ENCODE results near the gene ADAM12.

The ADAM12 gene, protein sequence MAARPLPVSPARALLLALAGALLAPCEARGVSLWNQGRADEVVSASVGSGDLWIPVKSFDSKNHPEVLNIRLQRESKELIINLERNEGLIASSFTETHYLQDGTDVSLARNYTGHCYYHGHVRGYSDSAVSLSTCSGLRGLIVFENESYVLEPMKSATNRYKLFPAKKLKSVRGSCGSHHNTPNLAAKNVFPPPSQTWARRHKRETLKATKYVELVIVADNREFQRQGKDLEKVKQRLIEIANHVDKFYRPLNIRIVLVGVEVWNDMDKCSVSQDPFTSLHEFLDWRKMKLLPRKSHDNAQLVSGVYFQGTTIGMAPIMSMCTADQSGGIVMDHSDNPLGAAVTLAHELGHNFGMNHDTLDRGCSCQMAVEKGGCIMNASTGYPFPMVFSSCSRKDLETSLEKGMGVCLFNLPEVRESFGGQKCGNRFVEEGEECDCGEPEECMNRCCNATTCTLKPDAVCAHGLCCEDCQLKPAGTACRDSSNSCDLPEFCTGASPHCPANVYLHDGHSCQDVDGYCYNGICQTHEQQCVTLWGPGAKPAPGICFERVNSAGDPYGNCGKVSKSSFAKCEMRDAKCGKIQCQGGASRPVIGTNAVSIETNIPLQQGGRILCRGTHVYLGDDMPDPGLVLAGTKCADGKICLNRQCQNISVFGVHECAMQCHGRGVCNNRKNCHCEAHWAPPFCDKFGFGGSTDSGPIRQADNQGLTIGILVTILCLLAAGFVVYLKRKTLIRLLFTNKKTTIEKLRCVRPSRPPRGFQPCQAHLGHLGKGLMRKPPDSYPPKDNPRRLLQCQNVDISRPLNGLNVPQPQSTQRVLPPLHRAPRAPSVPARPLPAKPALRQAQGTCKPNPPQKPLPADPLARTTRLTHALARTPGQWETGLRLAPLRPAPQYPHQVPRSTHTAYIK

GRCh38 chr10:126387931-126388911, at the start of gene ADAM12:
Gene ADAM12 (minus strand): TSS chr10:126388477. CDS start chr10:126388145, 332 bp downstream.
- peak; percentile 15 for DNase-seq

GRCh38 chr10:126437635-126438406, 49.5 kb upstream of the ADAM12 start:
- no peak for DNase-seq

DNA sequence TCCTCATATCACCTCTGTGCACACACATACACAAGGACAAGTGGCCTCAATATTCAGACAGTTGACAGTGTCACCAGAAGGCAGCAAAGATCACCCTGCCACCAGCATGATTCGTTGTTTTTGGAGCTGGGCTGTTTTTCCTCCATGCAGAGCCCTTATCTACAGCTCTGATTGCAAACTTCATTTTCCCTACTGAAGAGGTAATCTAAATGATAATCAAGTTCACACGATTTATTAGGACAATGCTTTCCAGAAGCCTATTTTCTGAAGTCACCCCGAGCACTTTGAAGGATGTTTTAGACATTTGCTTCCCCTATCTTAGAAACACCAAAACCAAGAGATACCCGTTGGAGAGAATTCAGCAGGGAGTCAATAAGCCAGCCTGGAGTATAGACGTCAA, 46.0 kb upstream of the ADAM12 start:
- no peak for DNase-seq

DNA sequence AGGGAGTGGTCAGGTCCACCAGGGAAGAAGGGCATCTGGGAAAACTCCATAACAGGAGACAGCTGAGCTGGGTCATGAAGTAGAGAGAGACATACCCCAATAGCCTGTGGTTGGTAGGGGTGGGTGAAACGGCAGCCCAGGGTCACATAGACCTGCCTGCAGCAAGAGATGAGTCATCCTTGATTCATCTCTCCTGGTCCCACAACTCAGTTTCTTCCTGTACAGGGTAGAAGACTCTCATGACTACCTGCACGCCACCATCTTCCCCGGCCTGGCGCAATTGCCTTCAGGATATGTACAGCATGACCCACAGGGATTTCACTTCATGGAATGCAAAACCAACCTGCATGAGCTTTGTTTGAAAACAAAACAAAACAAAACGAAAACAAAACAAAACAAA, 45.1 kb upstream of the ADAM12 start:
- no peak for DNase-seq

DNA sequence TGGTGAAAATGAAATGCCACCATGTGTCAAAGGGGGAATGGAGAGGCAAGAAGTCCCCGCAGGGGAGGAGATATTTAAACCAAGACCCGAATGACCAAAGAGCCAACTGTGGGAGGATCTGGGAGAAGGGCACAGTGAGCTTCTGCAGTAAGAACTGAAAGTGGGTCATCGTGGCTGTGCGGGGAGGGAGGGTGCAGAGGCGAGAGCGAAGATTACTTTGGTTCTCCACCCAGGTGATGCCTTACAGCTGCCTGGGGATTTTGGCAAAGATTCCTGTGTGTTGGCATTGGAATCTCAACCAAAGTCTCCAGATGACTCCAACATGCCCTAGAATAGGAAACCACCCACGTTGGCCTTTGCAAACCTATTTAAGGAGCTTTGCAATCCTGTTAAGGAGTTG, 44.2 kb upstream of the ADAM12 start:
- no peak for DNase-seq

DNA sequence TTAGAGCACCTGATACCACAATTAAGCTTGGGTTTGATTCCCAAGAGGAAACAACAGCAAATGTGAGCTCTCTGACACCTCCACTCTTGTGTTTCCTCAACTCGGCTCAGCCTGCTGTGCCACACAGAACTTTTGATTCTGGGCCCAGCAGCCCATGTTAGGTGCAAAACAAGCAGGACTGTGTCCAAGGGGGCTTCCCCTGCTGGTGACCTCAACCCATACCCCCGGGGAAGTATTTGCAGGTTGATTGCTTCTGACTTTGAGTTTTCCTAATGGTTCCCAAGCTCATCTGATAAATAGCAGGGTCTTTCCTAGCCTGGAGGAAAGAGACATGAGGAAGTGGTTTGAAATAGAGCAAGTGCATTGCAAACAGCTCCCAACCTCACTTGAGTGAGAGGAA, 43.5 kb upstream of the ADAM12 start:
- no peak for DNase-seq

- DNase-seq, result no peak
These were observed 42.2 kb upstream of the ADAM12 start for GRCh38 chr10:126430512-126430911.

GRCh38 chr10:126429275-126429674, 41.0 kb upstream of the ADAM12 start:
- DNase-seq, result no peak

GRCh38 chr10:126425489-126426065, 37.3 kb upstream of the ADAM12 start:
- DNase-seq, result no peak

DNA sequence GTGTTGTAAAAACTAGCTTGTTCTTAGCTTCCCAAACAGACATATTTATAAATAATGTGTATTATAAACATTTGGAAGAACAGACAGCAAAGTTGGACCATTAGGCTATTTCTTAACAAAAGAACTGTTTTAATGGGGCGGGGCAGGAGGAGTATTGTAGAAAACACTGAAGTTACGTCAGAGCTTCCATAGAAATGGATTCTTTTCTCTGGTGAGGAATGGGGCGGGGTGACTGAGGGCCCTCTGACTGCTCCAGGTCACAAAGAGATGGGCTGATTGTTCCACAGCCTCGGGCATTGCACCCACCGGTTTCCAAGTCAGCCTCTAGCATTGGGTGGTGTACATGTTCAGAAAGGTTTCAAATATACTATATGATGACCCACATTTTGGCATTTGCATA, 36.8 kb upstream of the ADAM12 start:
- DNase-seq, result no peak

DNA sequence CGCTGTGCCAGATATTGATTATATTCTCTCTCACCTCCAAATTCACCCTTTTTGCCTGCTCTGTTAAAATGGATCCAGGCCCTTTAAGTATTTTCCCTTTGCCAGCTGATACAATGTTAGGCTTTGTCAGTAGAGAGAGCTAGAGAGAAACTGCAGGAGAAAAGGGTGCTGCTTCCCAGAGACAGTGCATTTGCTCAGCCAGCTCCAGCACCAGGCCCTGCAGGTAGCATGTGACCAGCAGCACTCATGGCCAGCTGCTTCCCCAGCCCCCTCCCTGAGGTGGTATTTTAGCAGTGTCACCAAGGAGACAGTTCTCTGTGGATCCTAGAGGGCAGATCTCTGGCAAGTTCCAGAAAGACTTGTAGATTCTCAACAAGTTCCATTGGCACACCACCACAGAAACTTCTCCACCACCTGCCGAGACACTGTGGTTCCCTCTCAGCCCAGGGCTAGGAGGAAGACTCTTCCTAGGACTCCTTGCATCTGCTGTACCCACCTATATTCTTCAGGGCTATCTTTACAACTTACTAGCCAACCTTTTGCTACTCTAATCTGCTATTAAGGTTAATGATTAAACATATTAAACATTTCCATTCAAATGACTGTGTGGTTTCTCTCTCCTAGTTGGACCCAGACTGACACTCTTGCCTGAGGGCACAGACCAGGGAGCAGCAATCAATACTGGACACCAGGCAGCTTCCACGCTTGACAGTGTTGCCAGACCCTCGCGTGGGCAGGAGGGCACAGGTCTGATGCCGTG, 35.6 kb upstream of the ADAM12 start:
- no peak for DNase-seq

GRCh38 chr10:126422567-126422966, 34.3 kb upstream of the ADAM12 start:
- no peak for DNase-seq

DNA sequence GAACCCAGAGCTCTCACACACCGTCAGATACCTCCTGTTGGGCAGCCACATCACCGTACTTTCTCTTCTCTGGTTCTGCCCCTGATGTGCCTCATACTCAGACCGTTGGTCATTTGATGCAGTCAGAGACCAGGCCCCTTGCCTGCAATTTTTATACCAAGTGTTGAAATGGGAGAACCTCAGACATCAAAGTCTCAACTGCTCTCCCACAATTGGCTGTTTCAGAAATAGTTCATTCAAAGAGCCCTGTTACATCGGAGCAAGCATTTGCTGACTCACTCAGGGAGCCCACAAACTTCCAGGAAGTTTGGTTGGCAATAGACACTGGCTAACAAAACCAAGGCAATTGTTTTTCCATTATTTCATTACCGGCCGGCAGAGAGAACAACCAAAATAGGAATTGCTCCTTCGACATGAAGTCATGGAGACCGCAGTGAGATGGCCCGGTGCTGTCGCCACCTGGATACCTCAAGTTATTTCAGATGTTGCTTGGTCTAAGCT, 33.5 kb upstream of the ADAM12 start:
- no peak for DNase-seq

GRCh38 chr10:126420567-126421300, 32.5 kb upstream of the ADAM12 start:
- DNase-seq, result no peak

DNA sequence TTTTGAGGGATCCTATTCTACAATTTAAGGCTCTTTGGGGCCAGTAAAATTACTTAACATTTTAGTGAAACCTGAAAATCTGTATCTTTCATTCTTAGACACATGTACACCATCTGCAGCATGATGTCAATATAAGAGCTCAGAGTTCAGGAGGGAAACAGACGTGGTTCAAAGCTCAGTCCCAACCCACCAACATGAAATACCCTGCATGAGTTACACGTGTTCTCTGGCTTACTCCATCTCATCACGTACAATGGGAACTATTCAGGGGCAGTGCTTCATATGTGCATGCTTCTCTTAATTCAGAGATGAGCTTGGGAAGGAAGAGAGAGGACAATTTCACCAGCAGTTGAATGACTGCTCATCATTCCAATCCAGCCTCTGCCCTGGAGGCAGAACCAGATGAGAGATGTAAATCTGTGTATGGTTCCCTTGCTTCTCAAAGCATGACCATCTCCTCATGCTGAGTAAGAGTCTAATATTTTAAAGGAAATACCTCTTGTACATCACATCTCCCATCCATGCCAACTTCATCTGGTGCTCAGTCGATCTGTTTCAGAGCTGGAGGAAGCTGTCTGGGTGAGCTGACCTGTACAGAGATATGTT, 29.0 kb upstream of the ADAM12 start:
- no peak for DNase-seq

DNA sequence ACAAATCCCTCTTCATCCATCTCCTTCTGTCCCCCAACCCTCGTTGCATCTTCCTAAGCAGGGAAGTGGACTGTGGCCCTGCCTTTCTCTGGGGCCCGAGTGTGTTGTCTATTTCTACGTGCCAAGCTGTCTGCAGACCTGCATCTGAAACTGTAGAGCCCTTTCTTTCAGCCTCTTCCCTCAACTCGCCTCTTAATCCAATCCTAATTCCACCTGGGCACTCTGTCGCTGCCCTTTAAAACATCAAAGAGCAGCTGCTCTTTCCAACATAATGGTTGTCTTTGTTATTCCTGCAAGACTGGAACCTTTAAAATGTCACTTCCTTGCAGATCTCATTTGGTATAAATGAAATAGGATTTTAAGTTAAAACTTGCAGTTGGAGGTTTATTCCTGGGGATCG, 21.5 kb upstream of the ADAM12 start:
- peak; percentile 37 for DNase-seq

DNA sequence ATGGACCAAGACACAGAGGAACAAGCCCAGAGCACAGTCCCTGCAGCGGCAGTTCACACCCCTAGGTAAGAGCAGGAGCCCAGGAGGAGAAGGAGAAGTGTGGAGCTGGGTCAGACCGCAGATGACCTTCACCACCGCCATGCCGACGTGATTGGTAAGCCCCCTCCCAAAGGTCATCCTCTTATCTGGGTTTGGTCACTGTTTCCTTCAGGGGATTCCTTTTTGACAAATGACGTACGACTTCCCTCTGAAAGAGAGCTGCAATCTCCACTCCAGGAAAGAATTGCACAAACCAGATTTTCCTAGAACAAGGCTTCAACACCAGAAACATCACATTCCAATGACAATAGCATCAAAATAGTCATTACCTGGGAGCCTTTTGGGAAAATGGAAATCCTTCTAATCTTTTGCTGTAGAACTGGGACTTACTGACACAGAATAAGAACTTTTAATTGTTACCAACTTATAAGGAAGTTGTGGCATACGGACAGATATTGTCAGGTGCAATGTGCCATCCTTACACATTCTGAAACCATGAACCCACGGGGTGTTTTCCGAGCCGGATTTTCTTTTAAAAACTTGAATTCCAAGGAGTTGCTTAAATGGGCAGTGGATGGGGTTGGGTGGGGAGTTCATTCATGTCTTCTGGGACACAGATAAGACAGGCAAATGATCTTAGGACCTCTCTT, 20.8 kb upstream of the ADAM12 start:
- DNase-seq, result no peak

- peak; percentile 83 for DNase-seq
These were observed 19.6 kb upstream of the ADAM12 start for GRCh38 chr10:126407831-126408230.

All from NCI-H82 (cell line).